ENCODE measurements around the gene BLACAT1. TPM values are rescaled to one million over a fixed set of nuclear protein-coding genes. Genes with fewer than 3 reads are reported as not detected.

Gene BLACAT1
- total and polyA plus RNA-seq, 9 of the 15 experiments (the other 6 are each of a cell fraction or from before 2014, with no cell fraction given): 0.10 to 5.9 (median 0.73) TPM

- TF ChIP-seq MTA1 (IDR thresholded peaks at IDR 0.05; ENCODE audit: borderline replicate concordance): peak; percentile 42; the same call in 1 of the 2 replicates
- no peak for TF ChIP-seq RUNX1 (IDR thresholded peaks at IDR 0.05; ENCODE audit: low read depth)
- TF ChIP-seq TSC22D4 (tag; IDR thresholded peaks at IDR 0.05): no peak
- TF ChIP-seq ZNF175 (CRISPR knock-in tag; IDR thresholded peaks at IDR 0.05; ENCODE audit: low read depth): no peak
- TF ChIP-seq SMARCA5 (IDR thresholded peaks at IDR 0.05): no peak
- no peak for TF ChIP-seq BHLHE40 (IDR thresholded peaks at IDR 0.05; ENCODE audit: low read length)
- TF ChIP-seq ZFPM2 (CRISPR knock-in tag; IDR thresholded peaks at IDR 0.05): no peak
- TF ChIP-seq THRAP3 (IDR thresholded peaks at IDR 0.05; ENCODE audit: borderline replicate concordance): 0 out of 2 replicates have a peak, but pooled peaks have one; percentile 27
These were observed 45.1 kb downstream of the BLACAT1 start (continued) for GRCh38 chr1:205410581-205411298.

- no TSS peak for BruUV-seq (replicated peaks)
- no peak overlapping the region for H3K9ac ChIP-seq (ENCODE audit: insufficient read depth in 1 of 2, low read depth in 2 of 2, low read length in 2 of 2)
- 0 out of 2 replicates have a peak, but pooled peaks cover 3% of the 10 kb centered on the region for H4K20me1 ChIP-seq (replicated peaks; ENCODE audit: control insufficient read depth, insufficient read depth, low read length)
- WGBS (ENCODE audit: insufficient coverage, low coverage, missing lambda C conversion rate): 1% methylated on average over 5 of the region's 5 CpGs
- ATAC-seq: peak; percentile 50; the same call in 2 of the 3 replicates
- CTCF ChIA-PET (ENCODE audit: low intra/inter-chr PET ratio): no interaction called here
- no peaks in the 10 kb centered on the region for H3K79me2 ChIP-seq (ENCODE audit: control insufficient read depth, insufficient read depth, low read length)
- in situ Hi-C loops (cut with MboI) (no loop called here), intact Hi-C loops (cut with micrococcal nuclease) (no loop called here)
- H2AFZ ChIP-seq (ENCODE audit: low read depth, low read length): no peak overlapping the region; the same call in 1 of the 2 replicates
- no peak for FAIRE-seq
- peak in 1 of 4 experiments; percentile 12 for DNase-seq (ENCODE audit: extremely low read depth in 1 of 4, low spot score in 3 of 4)
- no peaks in the 10 kb centered on the region for H3K9me3 ChIP-seq (replicated peaks; ENCODE audit: control insufficient read depth, insufficient read depth, low read depth, low read length)
- H3K9me1 ChIP-seq (ENCODE audit: control insufficient read depth, insufficient read depth, low read length): no peaks in the 10 kb centered on the region
- no peaks in the 10 kb centered on the region for H3K36me3 ChIP-seq (ENCODE audit: control insufficient read depth, insufficient read depth, low read length)
- H3K27me3 ChIP-seq (ENCODE audit: control insufficient read depth in 2 of 2, insufficient read depth in 2 of 2, low read length in 2 of 2): peaks cover 7 to 11% of the 10 kb centered on the region in 2 experiments; a peak in 4 of 5 replicates
- POLR2A ChIA-PET: no interaction called here
- H3K27ac ChIP-seq (ENCODE audit: extremely low read depth, low read depth, low read length): no peak overlapping the region
- no peak overlapping the region for H3K4me3 ChIP-seq
- no peak overlapping the region; the same call in 1 of the 2 replicates for H3K4me2 ChIP-seq (ENCODE audit: insufficient read depth, low read length)
- H3K4me1 ChIP-seq (replicated peaks in 1 of 2; ENCODE audit: control insufficient read depth in 2 of 2, insufficient read depth in 2 of 2, low read length in 2 of 2): peaks cover 0 to 3% of the 10 kb centered on the region in 2 experiments; a peak in 1 of 5 replicates
- no peak for TF ChIP-seq GTF2A2 (tag; IDR thresholded peaks at IDR 0.05)
- TF ChIP-seq ZNF316 (IDR thresholded peaks at IDR 0.05): peak; percentile 48; the same call in 1 of the 2 replicates
- peak; percentile 22; the same call in 1 of the 2 replicates for TF ChIP-seq DPF2 (IDR thresholded peaks at IDR 0.05)
- no peak for TF ChIP-seq ZNF165 (CRISPR knock-in tag; IDR thresholded peaks at IDR 0.05; ENCODE audit: borderline replicate concordance)
- TF ChIP-seq NFE2 (IDR thresholded peaks at IDR 0.05; ENCODE audit: low read depth): peak; percentile 59
- 0 out of 2 replicates have a peak, but pooled peaks have one; percentile 21 for TF ChIP-seq JUND (IDR thresholded peaks at IDR 0.05; ENCODE audit: borderline replicate concordance, low read depth, low read length)
- 0 out of 3 replicates have a peak, but pooled peaks have one; percentile 23 for TF ChIP-seq JUND (tag; IDR thresholded peaks at IDR 0.05; ENCODE audit: borderline replicate concordance, low read depth, low read length)
- TF ChIP-seq FOSL1 (tag; conservative IDR thresholded peaks at IDR 0.05): peak; percentile 73
- no peak for TF ChIP-seq HOMEZ (CRISPR knock-in tag; IDR thresholded peaks at IDR 0.05)
- TF ChIP-seq ARID1B (IDR thresholded peaks at IDR 0.05): peak; percentile 39; the same call in 1 of the 2 replicates
- no peak for TF ChIP-seq RHOXF2B (CRISPR knock-in tag; conservative IDR thresholded peaks at IDR 0.05)
- no peak for TF ChIP-seq ZNF431 (CRISPR knock-in tag; IDR thresholded peaks at IDR 0.05)
- TF ChIP-seq CSDE1 (IDR thresholded peaks at IDR 0.05): no peak
- no peak for TF ChIP-seq ZNF311 (CRISPR knock-in tag; IDR thresholded peaks at IDR 0.05)
- TF ChIP-seq C11orf30 (IDR thresholded peaks at IDR 0.05; ENCODE audit: low read depth): peak; percentile 46; the same call in 1 of the 2 replicates
- peak; percentile 18; the same call in 1 of the 2 replicates for TF ChIP-seq MAFG (tag; conservative IDR thresholded peaks at IDR 0.05)
- TF ChIP-seq ZNF23 (CRISPR knock-in tag; IDR thresholded peaks at IDR 0.05): no peak
These were observed 47.9 kb downstream of the BLACAT1 start for GRCh38 chr1:205407970-205408369.
